ENCODE results near the gene MMP21.

GRCh38 chr10:125757742-125758141 is 17.9 kb downstream of the MMP21 start:
- TF ChIP-seq POLR2A (IDR thresholded peaks at IDR 0.05), result no peak
- TF ChIP-seq CTCF (IDR thresholded peaks at IDR 0.05), result no peak
